ENCODE data around the gene CNPY1.

The CNPY1 gene

DNA sequence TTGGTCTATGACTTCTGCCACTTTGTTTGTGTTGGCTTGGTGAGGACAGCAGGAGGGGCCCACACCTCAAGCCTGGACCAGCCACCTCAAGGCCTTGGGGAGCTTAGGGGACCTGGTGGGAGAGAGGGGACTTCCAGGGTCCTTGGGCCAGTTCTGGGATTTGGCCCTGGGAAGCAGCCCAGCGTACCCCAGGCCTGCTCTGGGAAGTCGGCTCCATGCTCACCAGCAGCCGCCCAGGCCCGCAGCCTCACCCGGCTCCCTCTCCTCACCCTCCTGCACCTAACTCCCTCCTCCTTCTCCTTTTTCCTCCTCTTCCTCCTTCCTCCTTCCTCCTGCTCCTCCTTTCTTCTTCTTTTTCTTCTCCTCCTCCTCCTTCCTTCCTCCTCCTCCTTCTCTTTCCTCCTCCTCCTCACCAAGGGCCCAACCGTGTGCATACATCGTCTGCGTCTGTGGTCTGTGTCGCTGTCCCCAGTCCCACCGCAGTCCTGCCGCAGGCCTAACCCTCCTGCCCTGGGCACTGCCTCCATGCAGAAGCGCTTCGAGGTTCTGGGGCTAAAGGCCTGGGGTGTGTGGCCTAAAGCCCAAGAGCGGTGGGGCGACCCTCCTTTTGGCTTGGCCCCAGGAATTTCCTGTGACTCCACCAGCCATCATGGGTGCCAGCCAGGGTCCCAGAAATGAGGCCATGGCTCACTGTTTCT lies 83.1 kb downstream of the CNPY1 start:
- Mint-ChIP-seq H3K36me3 (ENCODE audit: low read depth) (no peaks in the 10 kb centered on the region), H3K9me3 (no peaks in the 10 kb centered on the region), H3K4me1 (peaks cover 3% of the 10 kb centered on the region), H3K4me3 (no peak overlapping the region), H3K27ac (no peak overlapping the region), H3K27me3 (ENCODE audit: low read depth, poor library complexity) (peaks cover 100% of the 10 kb centered on the region)
- no peak for DNase-seq
- TF ChIP-seq, protein P1, sequence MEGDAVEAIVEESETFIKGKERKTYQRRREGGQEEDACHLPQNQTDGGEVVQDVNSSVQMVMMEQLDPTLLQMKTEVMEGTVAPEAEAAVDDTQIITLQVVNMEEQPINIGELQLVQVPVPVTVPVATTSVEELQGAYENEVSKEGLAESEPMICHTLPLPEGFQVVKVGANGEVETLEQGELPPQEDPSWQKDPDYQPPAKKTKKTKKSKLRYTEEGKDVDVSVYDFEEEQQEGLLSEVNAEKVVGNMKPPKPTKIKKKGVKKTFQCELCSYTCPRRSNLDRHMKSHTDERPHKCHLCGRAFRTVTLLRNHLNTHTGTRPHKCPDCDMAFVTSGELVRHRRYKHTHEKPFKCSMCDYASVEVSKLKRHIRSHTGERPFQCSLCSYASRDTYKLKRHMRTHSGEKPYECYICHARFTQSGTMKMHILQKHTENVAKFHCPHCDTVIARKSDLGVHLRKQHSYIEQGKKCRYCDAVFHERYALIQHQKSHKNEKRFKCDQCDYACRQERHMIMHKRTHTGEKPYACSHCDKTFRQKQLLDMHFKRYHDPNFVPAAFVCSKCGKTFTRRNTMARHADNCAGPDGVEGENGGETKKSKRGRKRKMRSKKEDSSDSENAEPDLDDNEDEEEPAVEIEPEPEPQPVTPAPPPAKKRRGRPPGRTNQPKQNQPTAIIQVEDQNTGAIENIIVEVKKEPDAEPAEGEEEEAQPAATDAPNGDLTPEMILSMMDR (IDR thresholded peaks at IDR 0.05) = no peak

DNA sequence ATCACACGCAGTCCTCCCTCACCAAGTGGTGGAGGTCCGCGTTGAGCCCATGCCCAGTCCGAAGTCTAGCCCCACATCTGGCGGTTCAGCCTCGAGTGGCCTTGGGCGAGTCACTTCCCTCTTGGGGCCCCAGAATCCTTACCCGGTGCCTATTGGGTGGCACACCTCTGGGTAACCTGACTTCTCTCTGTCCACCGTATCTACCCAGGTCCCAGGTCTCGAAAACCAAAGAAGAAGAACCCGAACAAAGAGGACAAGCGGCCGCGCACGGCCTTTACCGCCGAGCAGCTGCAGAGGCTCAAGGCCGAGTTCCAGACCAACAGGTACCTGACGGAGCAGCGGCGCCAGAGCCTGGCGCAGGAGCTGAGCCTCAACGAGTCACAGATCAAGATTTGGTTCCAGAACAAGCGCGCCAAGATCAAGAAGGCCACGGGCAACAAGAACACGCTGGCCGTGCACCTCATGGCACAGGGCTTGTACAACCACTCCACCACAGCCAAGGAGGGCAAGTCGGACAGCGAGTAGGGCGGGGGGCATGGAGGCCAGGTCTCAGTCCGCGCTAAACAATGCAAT lies 84.1 kb downstream of the CNPY1 start:
- Mint-ChIP-seq H3K9me3 (no peaks in the 10 kb centered on the region), H3K4me3 (no peak overlapping the region), H3K27ac (no peak overlapping the region), H3K4me1 (peaks cover 3% of the 10 kb centered on the region), H3K27me3 (ENCODE audit: low read depth, poor library complexity) (peaks cover 98% of the 10 kb centered on the region), H3K36me3 (ENCODE audit: low read depth) (no peaks in the 10 kb centered on the region)
- TF ChIP-seq, protein P1 (IDR thresholded peaks at IDR 0.05) = no peak
- no peak for DNase-seq

DNA sequence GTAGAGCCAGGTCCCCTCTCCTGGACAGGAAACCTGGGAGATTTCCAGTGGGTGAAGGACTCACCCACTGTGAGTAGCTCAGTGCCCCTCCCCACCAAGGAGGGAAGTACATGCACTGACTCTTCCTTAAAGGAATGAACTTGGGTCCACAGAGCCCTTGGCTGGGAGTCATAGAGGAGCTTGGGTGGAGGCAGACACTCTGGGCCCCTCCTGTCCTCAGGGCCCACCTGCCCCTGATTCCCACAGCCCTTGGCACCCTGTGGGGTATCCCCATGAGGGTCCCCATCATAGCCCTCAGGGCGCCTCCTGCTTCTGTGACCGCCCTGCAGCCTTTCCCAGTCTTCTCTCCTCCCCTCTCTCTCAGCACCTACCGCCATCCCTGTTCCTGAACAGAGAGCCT lies 84.7 kb downstream of the CNPY1 start:
- Mint-ChIP-seq H3K27ac (no peak overlapping the region), H3K4me3 (no peak overlapping the region), H3K27me3 (ENCODE audit: low read depth, poor library complexity) (peaks cover 98% of the 10 kb centered on the region), H3K4me1 (peaks cover 3% of the 10 kb centered on the region), H3K9me3 (no peaks in the 10 kb centered on the region), H3K36me3 (ENCODE audit: low read depth) (no peaks in the 10 kb centered on the region)
- DNase-seq = no peak
- TF ChIP-seq, protein P1 (IDR thresholded peaks at IDR 0.05) = no peak

DNA sequence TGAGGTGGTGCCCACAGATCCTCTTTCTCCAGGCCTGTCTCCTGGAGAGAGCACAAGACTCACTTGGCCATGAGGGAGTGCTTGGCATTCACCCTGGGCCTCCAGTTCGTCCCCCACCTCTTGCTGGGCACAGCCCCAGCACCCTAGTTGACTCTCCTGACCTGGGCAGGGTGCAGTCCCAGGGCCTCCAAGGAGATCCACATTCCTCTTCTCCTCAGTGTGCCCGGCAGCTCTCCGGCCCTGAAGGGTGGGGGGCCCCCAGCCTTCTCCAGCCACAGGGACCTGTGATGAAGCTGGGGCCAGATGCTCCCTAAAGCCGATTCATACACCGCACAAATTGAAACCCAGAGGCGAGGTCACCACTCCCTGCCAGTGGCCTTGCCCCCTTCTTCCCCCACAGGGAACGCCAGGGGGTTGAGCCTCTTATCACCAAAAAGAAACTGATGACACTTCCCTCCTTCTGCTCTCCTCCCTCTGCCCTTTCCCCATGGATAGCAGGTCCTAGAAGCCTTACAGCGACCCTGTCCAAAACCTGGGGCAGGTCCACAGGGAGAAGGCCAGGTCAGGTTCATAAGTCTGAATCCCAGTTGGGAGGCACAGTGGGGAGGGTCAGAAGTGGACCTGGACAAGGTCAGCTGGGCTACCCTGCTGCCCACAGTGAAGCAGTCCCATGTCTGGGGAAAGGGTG lies 85.3 kb downstream of the CNPY1 start:
- peaks cover 98% of the 10 kb centered on the region for H3K27me3 Mint-ChIP-seq (ENCODE audit: low read depth, poor library complexity)
- no peak overlapping the region for H3K4me3 Mint-ChIP-seq
- peaks cover 3% of the 10 kb centered on the region for H3K4me1 Mint-ChIP-seq
- no peaks in the 10 kb centered on the region for H3K36me3 Mint-ChIP-seq (ENCODE audit: low read depth)
- no peak for DNase-seq
- H3K27ac Mint-ChIP-seq = no peak overlapping the region
- TF ChIP-seq, protein P1 (IDR thresholded peaks at IDR 0.05) = no peak
- H3K9me3 Mint-ChIP-seq = no peaks in the 10 kb centered on the region

DNA sequence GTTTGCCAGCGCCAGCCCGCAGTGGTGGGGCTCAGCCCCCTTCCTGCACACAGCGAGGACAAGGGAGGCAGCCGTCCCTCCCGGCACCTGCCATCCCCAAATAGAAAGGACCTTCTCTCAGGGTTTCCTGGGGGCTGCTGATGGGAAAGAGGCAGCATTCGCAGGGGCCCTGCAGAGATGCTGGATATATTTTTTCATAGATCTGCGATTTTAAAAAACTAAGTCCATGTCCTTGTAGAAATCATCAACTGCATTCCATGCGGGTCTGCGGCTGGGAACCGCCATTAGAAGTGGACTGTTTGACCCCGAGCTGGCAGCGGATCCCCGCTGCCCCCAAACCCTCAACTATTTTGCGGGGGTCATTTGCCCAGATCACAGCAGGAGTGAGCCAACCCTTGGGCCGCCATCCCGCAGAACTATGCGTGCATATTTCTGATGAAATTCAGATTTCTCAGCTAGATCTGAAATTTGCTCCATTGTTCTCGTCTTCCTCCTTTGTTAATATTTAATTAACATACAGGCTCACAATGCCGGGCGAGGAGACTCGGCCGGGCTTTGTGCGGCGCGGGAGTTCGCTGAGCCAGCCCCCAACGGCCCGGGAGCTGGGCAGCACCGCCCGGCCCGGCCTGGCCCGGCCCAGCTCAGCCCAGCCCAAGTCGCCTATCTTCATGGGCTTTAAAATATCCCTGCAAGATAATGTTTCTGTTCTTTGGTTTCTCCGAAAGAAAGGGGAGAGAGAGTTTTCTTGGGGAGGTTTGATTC lies 86.5 kb downstream of the CNPY1 start:
- Mint-ChIP-seq H3K4me1 (peaks cover 3% of the 10 kb centered on the region), H3K4me3 (no peak overlapping the region), H3K27ac (no peak overlapping the region), H3K9me3 (no peaks in the 10 kb centered on the region), H3K27me3 (ENCODE audit: low read depth, poor library complexity) (peaks cover 98% of the 10 kb centered on the region), H3K36me3 (ENCODE audit: low read depth) (no peaks in the 10 kb centered on the region)
- TF ChIP-seq, protein P1 (IDR thresholded peaks at IDR 0.05) = no peak
- DNase-seq = no peak
